Skin epidermis (tissue), 12 donors: Measurements from ENCODE around the gene IL22.
"Not testable (repeated sequence)": the region's sequence is repeated elsewhere in the genome, so short reads cannot be mapped to it uniquely, and the experiment has no call there.

ENCODE experiments used
- H3K27ac ChIP-seq, 21 experiments: fragments of 200-600 bp; sonication (generic) in 11 of 21; one replicate each; pipeline ENCODE4 v1.5.0; 2020; ENCODE audit warnings: mild to moderate bottlenecking in 3 of 21, inconsistent platforms in 2 of 21, moderate library complexity in 2 of 21
- H3K4me3 ChIP-seq, 7 experiments: fragments of 200-600 bp; sonication (generic) in 2 of 7; one replicate each; pipeline ENCODE4 v1.5.0; 2020; ENCODE audit warnings: inconsistent platforms in 2 of 7, mild to moderate bottlenecking in 2 of 7, moderate library complexity in 1 of 7

IL22 gene

DNA sequence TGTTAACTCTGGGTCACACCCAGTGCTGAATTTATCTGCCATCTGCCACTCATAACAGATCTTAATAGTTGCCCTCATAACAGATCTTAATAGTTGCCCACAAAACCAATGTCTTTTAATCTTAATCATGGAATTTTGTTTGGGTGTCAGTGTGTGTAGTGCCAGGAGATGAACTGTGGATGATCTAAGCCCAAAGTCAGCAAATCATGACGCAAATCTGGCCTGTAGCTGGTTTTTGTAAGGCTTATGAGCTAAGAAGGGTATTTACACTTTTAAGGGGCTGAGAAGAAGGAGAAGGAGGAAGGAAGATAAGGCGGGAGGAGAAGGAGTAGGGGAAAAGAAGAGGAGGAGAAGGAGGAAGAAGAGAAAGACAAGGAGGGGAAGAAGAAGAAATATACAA lies 17.8 kb downstream of the IL22 start:
- Histone ChIP-seq H3K4me3 (no peak overlapping the region), H3K27ac (no peak overlapping the region)

GRCh38 chr12:68234140-68234539 lies 19.3 kb downstream of the IL22 start:
- H3K4me3 ChIP-seq: no peak overlapping the region
- no peak overlapping the region for H3K27ac ChIP-seq

GRCh38 chr12:68233498-68233897 lies 19.9 kb downstream of the IL22 start:
- Histone ChIP-seq H3K27ac (no peak overlapping the region), H3K4me3 (no peak overlapping the region)

GRCh38 chr12:68231691-68232090 lies 21.7 kb downstream of the IL22 start:
- no peak overlapping the region for H3K27ac ChIP-seq
- no peak overlapping the region for H3K4me3 ChIP-seq

DNA sequence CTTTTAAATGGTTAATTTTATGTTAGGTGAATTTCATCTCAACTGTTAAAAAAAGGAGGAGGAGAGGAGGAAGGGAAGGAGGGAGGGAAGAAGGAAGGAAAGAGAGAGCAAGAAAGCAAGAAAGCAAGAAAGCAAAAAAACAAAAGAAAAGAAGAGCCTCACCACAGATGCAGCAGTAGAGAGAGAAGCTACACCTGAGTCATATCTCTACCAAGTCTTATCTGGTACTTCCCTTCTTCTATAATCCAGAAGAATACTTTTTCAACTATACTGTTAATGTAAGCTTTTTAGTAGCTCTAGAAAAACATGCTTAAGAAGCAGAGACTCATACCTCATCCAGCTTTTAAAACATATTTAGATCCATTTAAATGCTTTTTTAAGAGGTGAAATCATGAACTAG lies 22.2 kb downstream of the IL22 start:
- Histone ChIP-seq H3K27ac (no peak overlapping the region), H3K4me3 (no peak overlapping the region)

DNA sequence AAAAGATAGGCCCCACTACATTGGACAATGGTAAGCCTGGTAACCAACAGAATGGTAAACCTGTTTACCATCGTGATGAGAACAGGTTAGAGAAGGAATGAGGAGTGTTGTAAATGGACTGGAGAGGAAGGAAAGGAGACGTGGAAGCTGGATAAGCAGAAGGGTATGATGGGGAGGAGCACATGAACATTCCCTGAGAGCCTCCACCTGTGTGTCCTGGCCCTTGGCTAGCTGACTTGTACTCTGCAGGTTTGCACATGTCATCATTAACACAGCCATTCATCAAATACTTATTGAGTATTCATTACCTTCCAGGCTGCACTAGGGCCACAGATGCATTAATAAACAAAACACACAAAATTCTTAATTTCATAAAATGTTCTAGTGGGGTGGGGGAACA lies 23.4 kb downstream of the IL22 start:
- H3K27ac ChIP-seq: no peak overlapping the region
- no peak overlapping the region for H3K4me3 ChIP-seq

DNA sequence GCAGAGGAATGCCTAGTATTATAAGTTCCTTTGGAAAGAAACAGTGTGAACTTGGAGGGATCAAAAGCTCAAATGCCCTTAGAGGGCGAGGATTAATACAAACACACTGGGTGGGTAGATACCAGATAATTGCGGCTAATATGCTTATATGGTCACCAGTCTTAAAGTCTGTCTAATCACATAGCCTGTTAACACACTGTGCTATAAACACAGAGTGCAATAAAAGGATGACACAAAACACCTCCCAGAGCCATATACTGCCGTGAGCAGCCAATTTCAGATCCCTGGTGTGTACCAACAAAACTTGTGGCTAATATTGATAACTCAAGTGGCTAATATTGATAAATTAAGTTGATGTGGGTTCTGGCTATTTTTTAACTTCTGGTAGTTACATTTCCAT lies 26.0 kb downstream of the IL22 start:
- H3K4me3 ChIP-seq: no peak overlapping the region
- H3K27ac ChIP-seq: no peak overlapping the region

- no peak within 1 kb of the TSS for H3K4me3 ChIP-seq
- H3K27ac ChIP-seq: no peak within 1 kb of the TSS
Observed at GRCh38 chr12:68225576-68226476, 27.6 kb downstream of the IL22 start, which contains the start of gene IL26. TSS of gene IL26 (minus strand) at chr12:68225810. CDS start at chr12:68225756, 54 bp downstream.

DNA sequence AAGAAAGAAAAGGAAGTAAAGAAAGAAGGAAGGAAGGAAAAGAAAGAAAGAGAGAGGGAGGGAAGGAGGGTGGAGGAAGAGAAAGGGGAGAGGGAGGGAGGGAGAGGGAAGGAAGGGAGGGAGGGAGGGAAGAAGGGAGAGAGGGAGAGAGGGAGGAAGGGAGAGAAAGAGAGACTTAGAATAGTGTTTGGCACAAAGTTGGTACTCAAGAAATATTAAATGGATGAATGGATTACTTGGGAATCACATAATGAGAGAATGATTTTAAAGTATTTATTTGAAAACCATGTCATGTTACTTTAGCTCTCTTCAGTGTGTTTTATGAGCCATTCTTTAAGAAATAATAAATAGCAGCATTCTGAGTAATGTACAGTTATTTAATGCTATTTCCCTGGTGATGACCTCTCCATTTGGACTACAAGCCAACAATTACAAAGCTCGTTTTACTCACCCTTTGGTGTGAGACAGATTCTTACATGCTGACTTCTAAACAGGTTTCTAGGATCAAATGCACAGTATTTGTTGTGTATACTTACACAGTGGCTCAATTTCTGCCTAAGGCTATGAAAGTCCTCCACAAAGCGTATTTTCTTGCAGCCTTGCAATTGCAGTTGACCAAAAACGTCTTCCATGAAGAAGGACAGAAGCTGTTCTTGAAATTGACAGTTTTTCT lies 28.7 kb downstream of the IL22 start:
- Histone ChIP-seq H3K27ac (no peak overlapping the region), H3K4me3 (no peak overlapping the region)

GRCh38 chr12:68223067-68223747 lies 30.2 kb downstream of the IL22 start:
- H3K27ac ChIP-seq: no peak overlapping the region
- no peak overlapping the region for H3K4me3 ChIP-seq

DNA sequence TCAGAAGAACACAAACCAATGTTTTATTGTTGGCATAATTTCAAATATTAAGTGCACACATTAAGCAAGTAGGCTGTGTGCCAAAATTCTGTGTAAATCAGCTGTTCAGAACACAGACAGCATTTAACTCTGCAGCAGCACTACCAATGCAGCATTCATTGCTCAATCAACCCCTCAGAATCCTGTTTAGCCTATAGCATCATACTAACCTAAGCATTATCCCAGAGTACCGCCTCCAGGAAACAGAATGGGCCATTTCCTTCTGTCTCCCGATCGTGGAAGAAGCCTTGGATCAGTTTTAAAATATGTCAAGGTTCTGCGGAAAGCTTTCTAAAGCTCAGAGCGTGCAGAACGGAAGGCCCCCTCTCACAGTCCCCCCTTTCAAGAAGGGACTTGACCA lies 31.1 kb downstream of the IL22 start:
- no peak overlapping the region for H3K4me3 ChIP-seq
- no peak overlapping the region for H3K27ac ChIP-seq

- Histone ChIP-seq H3K4me3 (no peak overlapping the region), H3K27ac (no peak overlapping the region)
Observed at GRCh38 chr12:68221497-68221896, 31.9 kb downstream of the IL22 start.

DNA sequence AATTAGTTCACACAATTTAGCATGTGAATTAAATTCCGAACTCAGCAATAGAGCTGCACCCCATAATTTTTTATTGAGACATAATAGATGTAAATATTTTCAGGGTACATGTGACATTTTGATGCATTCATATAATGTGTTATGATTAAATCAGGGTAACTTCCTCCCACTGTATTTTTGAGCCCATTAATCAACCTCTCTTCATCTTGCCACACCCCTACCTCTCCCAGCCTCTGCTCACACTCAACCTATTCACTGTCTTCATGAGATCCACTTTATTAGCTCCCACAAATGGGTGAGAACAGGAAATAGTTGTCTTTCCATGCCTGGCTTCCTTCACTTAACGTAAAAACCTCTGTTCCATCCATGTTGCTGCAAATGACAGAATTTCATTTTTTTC lies 42.5 kb downstream of the IL22 start:
- Histone ChIP-seq H3K4me3 (no peak overlapping the region), H3K27ac (no peak overlapping the region)

- H3K27ac ChIP-seq, H3K4me3 ChIP-seq: not testable (repeated sequence)
Observed at GRCh38 chr12:68209048-68209728, 44.2 kb downstream of the IL22 start.

DNA sequence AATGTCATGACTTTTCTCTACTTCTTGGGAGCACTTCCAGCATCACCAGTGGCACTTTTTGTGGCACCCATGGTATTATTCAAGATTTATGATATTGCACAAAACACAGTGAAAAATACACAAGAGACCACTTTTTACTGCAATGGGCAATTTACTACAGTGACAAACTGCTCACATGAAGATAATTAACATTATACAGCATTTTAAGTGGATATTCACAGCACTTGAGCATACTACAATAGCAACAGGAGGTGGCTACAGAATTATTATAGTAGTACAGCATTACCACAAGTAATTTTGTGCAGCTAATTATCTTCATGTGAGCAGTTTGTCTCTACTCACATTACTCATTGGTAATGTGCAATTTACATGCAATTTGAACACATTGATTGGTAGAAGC lies 46.1 kb downstream of the IL22 start:
- H3K4me3 ChIP-seq: no peak overlapping the region
- no peak overlapping the region for H3K27ac ChIP-seq

GRCh38 chr12:68206446-68206845 lies 47.0 kb downstream of the IL22 start:
- H3K4me3 ChIP-seq: no peak overlapping the region

DNA sequence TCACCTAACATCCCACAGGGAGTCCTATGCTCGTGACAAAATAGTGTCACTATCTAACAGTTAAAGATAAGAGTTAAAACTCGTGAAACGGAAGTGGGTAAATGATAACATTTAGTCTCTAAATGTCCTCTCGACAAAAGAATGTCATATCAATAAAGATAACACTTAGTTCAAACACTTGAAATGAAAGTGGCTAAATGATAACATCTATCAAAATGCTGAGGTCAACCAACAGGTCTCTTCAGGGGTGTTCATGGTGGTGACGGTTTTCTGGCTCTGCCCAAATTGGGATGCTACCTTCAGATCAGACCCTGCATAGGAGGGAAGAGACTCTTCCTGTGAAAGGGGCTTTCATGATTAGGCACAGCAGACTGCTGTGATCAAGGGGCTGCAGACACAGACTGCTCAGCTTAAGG lies 49.9 kb downstream of the IL22 start:
- Histone ChIP-seq H3K27ac (no peak overlapping the region), H3K4me3 (no peak overlapping the region)

More at GRCh38 chr12:68206446-68206845, 47.0 kb downstream of the IL22 start:
- no peak overlapping the region for H3K27ac ChIP-seq

GRCh38 chr12:68200854-68201253 lies 52.5 kb downstream of the IL22 start:
- Histone ChIP-seq H3K27ac (no peak overlapping the region), H3K4me3 (no peak overlapping the region)

DNA sequence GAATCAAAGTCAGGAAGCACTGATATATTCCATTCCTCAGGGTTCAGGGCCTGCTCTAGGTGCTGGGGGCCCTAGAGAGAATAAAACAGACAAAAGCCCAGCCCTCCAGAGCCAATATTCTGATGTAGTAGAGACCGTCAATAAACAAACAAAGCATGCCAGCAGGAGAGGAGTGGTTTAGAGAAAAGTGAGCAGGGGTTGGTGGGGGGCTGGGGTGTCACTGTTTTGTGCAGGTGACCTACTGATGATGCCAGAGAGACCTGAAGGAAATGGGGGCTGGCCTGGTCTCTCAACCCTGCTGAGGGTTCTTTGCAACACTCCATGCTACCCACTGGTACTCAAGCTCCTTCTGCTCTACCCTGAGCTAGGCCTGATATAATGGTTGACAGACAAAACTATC lies 54.3 kb downstream of the IL22 start:
- no peak overlapping the region for H3K27ac ChIP-seq
- H3K4me3 ChIP-seq: no peak overlapping the region

DNA sequence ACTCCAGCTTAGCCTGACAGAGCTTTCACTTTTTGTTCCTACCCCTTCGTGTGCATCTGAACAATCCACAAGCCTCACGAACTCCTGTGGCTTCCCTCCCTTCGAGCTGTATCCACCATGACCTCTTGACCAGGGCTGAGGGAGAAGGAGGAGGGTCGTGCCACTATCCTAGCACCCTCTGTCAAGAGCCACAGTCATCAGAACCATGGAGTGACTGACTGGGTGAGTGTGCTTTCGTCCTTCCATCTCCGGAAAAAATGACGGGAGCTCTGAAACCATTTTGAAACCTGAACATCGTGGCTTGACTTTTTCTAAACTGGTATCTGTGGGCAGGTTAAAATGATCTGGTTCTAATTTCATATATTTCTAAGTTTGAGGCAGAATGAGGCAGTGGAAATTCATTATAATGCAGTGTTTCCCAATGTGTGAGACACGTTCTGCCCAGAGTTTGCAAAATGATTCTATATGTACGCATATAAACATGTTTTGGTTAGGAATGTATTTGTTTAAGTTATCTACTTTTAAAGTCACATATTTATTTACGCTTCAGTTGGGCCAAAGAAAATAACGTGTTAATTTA lies 54.8 kb downstream of the IL22 start:
- Histone ChIP-seq H3K4me3 (no peak overlapping the region), H3K27ac (peak overlapping the region in 1 of 21 experiments; percentile 42)
